ENCODE measurements around the gene RNF14. TPM values are rescaled to one million over a fixed set of nuclear protein-coding genes. Genes with fewer than 3 reads are reported as not detected.
A peak's percentile ranks its signal among the peaks of the same experiment; 100 is the strongest.

Gene RNF14
- polyA plus RNA-seq, 1 donor from 2014 or later: 82.1 TPM

DNA sequence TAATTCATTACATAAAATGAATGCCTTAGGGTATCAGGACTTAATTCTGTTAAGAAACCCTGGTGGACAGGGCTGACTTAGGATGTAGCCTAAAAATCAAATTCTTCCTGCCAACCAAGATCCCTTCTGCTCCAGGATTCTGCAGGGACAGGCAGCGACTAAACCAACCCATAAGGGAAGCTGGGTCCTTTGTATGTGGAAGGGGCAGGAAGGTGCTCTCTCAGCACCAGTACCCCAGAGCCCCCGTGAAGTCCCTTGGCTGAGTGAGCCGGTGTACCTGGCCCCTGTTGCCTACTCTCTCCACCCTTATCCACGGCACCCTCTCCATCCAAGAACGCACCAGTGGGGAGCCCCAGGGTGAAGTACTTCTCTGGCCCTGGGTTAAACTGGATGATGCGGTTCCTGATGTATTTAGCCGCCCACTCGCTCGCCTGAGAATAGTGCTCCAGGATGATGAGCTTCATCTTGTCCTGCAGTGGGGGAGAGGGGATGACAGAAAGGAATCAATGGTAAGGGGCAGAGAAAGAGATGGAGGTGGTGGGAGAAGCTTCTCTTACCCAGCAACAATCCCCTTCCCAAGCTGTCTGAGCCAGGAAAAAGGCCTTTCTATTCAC, 42.8 kb downstream of the RNF14 start:
- H4K20me1 ChIP-seq (ENCODE audit: insufficient read depth): no peaks in the 10 kb centered on the region
- TF ChIP-seq, protein P1, sequence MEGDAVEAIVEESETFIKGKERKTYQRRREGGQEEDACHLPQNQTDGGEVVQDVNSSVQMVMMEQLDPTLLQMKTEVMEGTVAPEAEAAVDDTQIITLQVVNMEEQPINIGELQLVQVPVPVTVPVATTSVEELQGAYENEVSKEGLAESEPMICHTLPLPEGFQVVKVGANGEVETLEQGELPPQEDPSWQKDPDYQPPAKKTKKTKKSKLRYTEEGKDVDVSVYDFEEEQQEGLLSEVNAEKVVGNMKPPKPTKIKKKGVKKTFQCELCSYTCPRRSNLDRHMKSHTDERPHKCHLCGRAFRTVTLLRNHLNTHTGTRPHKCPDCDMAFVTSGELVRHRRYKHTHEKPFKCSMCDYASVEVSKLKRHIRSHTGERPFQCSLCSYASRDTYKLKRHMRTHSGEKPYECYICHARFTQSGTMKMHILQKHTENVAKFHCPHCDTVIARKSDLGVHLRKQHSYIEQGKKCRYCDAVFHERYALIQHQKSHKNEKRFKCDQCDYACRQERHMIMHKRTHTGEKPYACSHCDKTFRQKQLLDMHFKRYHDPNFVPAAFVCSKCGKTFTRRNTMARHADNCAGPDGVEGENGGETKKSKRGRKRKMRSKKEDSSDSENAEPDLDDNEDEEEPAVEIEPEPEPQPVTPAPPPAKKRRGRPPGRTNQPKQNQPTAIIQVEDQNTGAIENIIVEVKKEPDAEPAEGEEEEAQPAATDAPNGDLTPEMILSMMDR (IDR thresholded peaks at IDR 0.05; ENCODE audit: poor library complexity, severe bottlenecking): no peak
- no peak for TF ChIP-seq EZH2 (IDR thresholded peaks at IDR 0.05; ENCODE audit: borderline replicate concordance, insufficient read depth, low read length, poor library complexity, severe bottlenecking)
- TF ChIP-seq RAD21 (conservative IDR thresholded peaks at IDR 0.05): no peak
- no peak for TF ChIP-seq TAF1 (IDR thresholded peaks at IDR 0.05; ENCODE audit: low read depth)
- TF ChIP-seq MXI1 (conservative IDR thresholded peaks at IDR 0.05; ENCODE audit: poor library complexity, severe bottlenecking): no peak
- TF ChIP-seq, protein P2, sequence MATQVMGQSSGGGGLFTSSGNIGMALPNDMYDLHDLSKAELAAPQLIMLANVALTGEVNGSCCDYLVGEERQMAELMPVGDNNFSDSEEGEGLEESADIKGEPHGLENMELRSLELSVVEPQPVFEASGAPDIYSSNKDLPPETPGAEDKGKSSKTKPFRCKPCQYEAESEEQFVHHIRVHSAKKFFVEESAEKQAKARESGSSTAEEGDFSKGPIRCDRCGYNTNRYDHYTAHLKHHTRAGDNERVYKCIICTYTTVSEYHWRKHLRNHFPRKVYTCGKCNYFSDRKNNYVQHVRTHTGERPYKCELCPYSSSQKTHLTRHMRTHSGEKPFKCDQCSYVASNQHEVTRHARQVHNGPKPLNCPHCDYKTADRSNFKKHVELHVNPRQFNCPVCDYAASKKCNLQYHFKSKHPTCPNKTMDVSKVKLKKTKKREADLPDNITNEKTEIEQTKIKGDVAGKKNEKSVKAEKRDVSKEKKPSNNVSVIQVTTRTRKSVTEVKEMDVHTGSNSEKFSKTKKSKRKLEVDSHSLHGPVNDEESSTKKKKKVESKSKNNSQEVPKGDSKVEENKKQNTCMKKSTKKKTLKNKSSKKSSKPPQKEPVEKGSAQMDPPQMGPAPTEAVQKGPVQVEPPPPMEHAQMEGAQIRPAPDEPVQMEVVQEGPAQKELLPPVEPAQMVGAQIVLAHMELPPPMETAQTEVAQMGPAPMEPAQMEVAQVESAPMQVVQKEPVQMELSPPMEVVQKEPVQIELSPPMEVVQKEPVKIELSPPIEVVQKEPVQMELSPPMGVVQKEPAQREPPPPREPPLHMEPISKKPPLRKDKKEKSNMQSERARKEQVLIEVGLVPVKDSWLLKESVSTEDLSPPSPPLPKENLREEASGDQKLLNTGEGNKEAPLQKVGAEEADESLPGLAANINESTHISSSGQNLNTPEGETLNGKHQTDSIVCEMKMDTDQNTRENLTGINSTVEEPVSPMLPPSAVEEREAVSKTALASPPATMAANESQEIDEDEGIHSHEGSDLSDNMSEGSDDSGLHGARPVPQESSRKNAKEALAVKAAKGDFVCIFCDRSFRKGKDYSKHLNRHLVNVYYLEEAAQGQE (IDR thresholded peaks at IDR 0.05; ENCODE audit: borderline replicate concordance): no peak
- no peak for TF ChIP-seq SMC3 (conservative IDR thresholded peaks at IDR 0.05; ENCODE audit: poor library complexity)
- TF ChIP-seq EP300 (conservative IDR thresholded peaks at IDR 0.05; ENCODE audit: poor library complexity, severe bottlenecking): no peak
- no peak for TF ChIP-seq POLR2AphosphoS5 (IDR thresholded peaks at IDR 0.05)
- no peak overlapping the region for H3K27ac ChIP-seq (ENCODE audit: low read length)
- peak overlapping the region; percentile 68 for H3K4me3 ChIP-seq (ENCODE audit: low read length)
- H3F3A ChIP-seq (ENCODE audit: insufficient read depth, low read length, poor library complexity, severe bottlenecking): no peaks in the 10 kb centered on the region
- no peaks in the 10 kb centered on the region for H3K9me3 ChIP-seq (ENCODE audit: low read length)
- H3K79me2 ChIP-seq (replicated peaks; ENCODE audit: insufficient read depth, low read length): no peaks in the 10 kb centered on the region
- no peaks in the 10 kb centered on the region for H3K9me2 ChIP-seq (ENCODE audit: insufficient read depth, low read length)
- H3K9ac ChIP-seq (ENCODE audit: low read length): no peak overlapping the region
- no peak overlapping the region for H3K4me2 ChIP-seq (ENCODE audit: low read length)
- H2AFZ ChIP-seq (ENCODE audit: low read depth, low read length): no peak overlapping the region
- H3K27me3 ChIP-seq (ENCODE audit: insufficient read depth, low read depth, low read length): no peaks in the 10 kb centered on the region
- H3K36me3 ChIP-seq (ENCODE audit: insufficient read depth, low read length): no peaks in the 10 kb centered on the region

DNA sequence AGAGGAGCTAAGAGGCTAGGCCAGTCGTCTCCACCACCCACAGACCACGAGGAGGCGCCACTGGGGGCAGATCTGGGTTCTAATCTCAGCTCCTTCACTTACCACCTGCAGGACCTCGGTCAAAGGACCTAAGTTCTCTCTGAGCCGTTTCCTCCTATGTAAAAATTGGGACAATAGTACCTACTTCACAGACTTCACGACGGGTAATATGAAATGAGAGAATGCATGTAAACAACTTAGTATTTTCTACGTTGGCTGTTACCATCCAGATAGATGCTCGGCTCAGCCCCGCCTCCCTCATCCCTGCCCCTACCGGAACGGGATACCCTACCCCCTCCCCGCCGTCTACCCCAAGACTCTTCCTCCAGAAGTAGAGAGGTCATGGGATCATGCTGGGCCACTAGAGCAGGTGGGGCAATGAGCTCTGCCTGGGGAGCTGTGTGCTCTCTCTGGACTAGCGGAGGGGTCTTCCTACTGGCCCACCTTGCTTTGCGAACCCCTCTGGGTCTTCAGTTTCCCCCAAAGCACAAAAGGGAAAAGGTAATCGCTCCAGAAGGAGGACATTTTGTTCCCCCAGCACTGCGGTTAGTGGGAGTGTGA, 43.4 kb downstream of the RNF14 start:
- no peaks in the 10 kb centered on the region for H3K36me3 ChIP-seq (ENCODE audit: insufficient read depth, low read length)
- no peaks in the 10 kb centered on the region for H3K9me3 ChIP-seq (ENCODE audit: low read length)
- no peak overlapping the region for H3K27ac ChIP-seq (ENCODE audit: low read length)
- no peak overlapping the region for H3K4me2 ChIP-seq (ENCODE audit: low read length)
- TF ChIP-seq SMC3 (conservative IDR thresholded peaks at IDR 0.05; ENCODE audit: poor library complexity) (no peak), EP300 (conservative IDR thresholded peaks at IDR 0.05; ENCODE audit: poor library complexity, severe bottlenecking) (no peak), RAD21 (conservative IDR thresholded peaks at IDR 0.05) (no peak), MXI1 (conservative IDR thresholded peaks at IDR 0.05; ENCODE audit: poor library complexity, severe bottlenecking) (no peak), POLR2AphosphoS5 (IDR thresholded peaks at IDR 0.05) (no peak), EZH2 (IDR thresholded peaks at IDR 0.05; ENCODE audit: borderline replicate concordance, insufficient read depth, low read length, poor library complexity, severe bottlenecking) (no peak), TAF1 (IDR thresholded peaks at IDR 0.05; ENCODE audit: low read depth) (no peak)
- TF ChIP-seq, protein P2 (IDR thresholded peaks at IDR 0.05; ENCODE audit: borderline replicate concordance): no peak
- TF ChIP-seq, protein P1 (IDR thresholded peaks at IDR 0.05; ENCODE audit: poor library complexity, severe bottlenecking): no peak
- no peaks in the 10 kb centered on the region for H3F3A ChIP-seq (ENCODE audit: insufficient read depth, low read length, poor library complexity, severe bottlenecking)
- H3K79me2 ChIP-seq (replicated peaks; ENCODE audit: insufficient read depth, low read length): no peaks in the 10 kb centered on the region
- peak overlapping the region; percentile 33 for H2AFZ ChIP-seq (ENCODE audit: low read depth, low read length)
- H4K20me1 ChIP-seq (ENCODE audit: insufficient read depth): no peaks in the 10 kb centered on the region
- H3K9ac ChIP-seq (ENCODE audit: low read length): peak overlapping the region; percentile 58
- H3K4me3 ChIP-seq (ENCODE audit: low read length): peak overlapping the region; percentile 68
- no peaks in the 10 kb centered on the region for H3K27me3 ChIP-seq (ENCODE audit: insufficient read depth, low read depth, low read length)
- no peaks in the 10 kb centered on the region for H3K9me2 ChIP-seq (ENCODE audit: insufficient read depth, low read length)

All from neural cell (in vitro differentiated cells).